Parathyroid adenoma (tissue), 2 donors: Measurements from ENCODE around the gene TMEM47.
A peak's percentile ranks its signal among the peaks of the same experiment; 100 is the strongest.

Source experiments
- H2AFZ ChIP-seq: fragments of 300-600 bp; sonication (generic); one replicate; pipeline ENCODE4 v1.7.0; 2017; ENCODE audit warnings: antibody characterized with exemption, mild to moderate bottlenecking
- H3K27ac ChIP-seq: fragments of 300-600 bp; sonication (generic); one replicate; pipeline ENCODE4 v1.7.0; 2017
- H3K27me3 ChIP-seq: fragments of 300-600 bp; sonication (generic); one replicate; pipeline ENCODE4 v1.7.0; 2017; ENCODE audit warnings: low read length; ENCODE audit not compliant: control insufficient read depth, insufficient read depth
- H3K36me3 ChIP-seq: fragments of 300-600 bp; sonication (generic); one replicate; pipeline ENCODE4 v1.7.0; 2017; ENCODE audit warnings: low read length; ENCODE audit not compliant: control insufficient read depth, insufficient read depth
- H3K4me1 ChIP-seq: fragments of 300-600 bp; sonication (generic); one replicate; pipeline ENCODE4 v1.7.0; 2017; ENCODE audit warnings: control low read depth
- H3K4me2 ChIP-seq: fragments of 300-600 bp; sonication (generic); one replicate; pipeline ENCODE4 v1.7.0; 2017; ENCODE audit warnings: low read length
- H3K4me3 ChIP-seq: fragments of 300-600 bp; sonication (generic); one replicate; pipeline ENCODE4 v1.7.0; 2017; ENCODE audit warnings: low read depth, low read length
- H3K79me2 ChIP-seq: fragments of 300-600 bp; sonication (generic); one replicate; pipeline ENCODE4 v1.7.0; 2017; ENCODE audit warnings: control low read depth
- H3K9ac ChIP-seq: fragments of 300-600 bp; sonication (generic); one replicate; pipeline ENCODE4 v1.7.0; 2017; ENCODE audit warnings: mild to moderate bottlenecking
- H3K9me3 ChIP-seq: fragments of 300-600 bp; sonication (generic); one replicate; pipeline ENCODE4 v1.7.0; 2017; ENCODE audit warnings: low read length; ENCODE audit not compliant: control insufficient read depth
- TF ChIP-seq, protein P1 (sequence below): fragments of 300-600 bp; sonication (generic); IDR thresholded peaks from one replicate; pipeline ENCODE4 v1.7.0; 2017; ENCODE audit warnings: antibody characterized with exemption, mild to moderate bottlenecking
- donor health status: primary hyperparathyroidism.

Gene TMEM47

GRCh38 chrX:34656842-34657725 is at the start of gene TMEM47:
TMEM47 (minus strand) TSS chrX:34657285; CDS start chrX:34657029, 256 bp downstream.
- TF ChIP-seq, protein P1, sequence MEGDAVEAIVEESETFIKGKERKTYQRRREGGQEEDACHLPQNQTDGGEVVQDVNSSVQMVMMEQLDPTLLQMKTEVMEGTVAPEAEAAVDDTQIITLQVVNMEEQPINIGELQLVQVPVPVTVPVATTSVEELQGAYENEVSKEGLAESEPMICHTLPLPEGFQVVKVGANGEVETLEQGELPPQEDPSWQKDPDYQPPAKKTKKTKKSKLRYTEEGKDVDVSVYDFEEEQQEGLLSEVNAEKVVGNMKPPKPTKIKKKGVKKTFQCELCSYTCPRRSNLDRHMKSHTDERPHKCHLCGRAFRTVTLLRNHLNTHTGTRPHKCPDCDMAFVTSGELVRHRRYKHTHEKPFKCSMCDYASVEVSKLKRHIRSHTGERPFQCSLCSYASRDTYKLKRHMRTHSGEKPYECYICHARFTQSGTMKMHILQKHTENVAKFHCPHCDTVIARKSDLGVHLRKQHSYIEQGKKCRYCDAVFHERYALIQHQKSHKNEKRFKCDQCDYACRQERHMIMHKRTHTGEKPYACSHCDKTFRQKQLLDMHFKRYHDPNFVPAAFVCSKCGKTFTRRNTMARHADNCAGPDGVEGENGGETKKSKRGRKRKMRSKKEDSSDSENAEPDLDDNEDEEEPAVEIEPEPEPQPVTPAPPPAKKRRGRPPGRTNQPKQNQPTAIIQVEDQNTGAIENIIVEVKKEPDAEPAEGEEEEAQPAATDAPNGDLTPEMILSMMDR: no peak
- H2AFZ ChIP-seq: peak within 1 kb of the TSS; percentile 83
- no peaks in the 10 kb centered on the region for H3K79me2 ChIP-seq
- peak within 1 kb of the TSS; percentile 57 for H3K4me3 ChIP-seq
- H3K9me3 ChIP-seq: no peaks in the 10 kb centered on the region
- H3K9ac ChIP-seq: no peak within 1 kb of the TSS
- peak within 1 kb of the TSS; percentile 24 for H3K27ac ChIP-seq
- H3K4me2 ChIP-seq: peak within 1 kb of the TSS; percentile 66
- H3K27me3 ChIP-seq: no peaks in the 10 kb centered on the region
- no peaks in the 10 kb centered on the region for H3K4me1 ChIP-seq
- H3K36me3 ChIP-seq: no peaks in the 10 kb centered on the region

DNA sequence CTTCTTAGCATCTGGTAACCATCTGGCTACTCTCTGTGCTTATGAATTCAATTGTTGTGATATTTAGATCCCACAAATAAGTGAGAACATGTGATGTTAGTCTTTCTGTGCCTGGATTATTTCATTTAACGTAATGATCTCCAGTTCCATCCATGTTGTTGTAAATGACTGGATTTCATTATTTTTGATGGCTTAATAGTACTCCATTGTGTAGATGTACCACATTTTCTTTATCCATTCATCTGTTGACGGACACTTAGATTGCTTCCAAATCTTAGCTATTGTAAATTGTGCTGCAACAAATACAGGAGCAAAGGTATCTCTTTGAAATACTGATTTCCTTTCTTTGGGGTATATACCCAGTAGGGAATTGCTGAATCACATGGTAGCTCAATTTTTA is 30.0 kb upstream of the TMEM47 start:
- Histone ChIP-seq H3K9me3 (no peaks in the 10 kb centered on the region), H3K4me2 (no peak overlapping the region), H2AFZ (no peak overlapping the region), H3K27ac (no peak overlapping the region), H3K9ac (no peak overlapping the region), H3K4me1 (no peaks in the 10 kb centered on the region), H3K36me3 (no peaks in the 10 kb centered on the region), H3K4me3 (no peak overlapping the region), H3K27me3 (no peaks in the 10 kb centered on the region), H3K79me2 (no peaks in the 10 kb centered on the region)
- TF ChIP-seq, protein P1: no peak

DNA sequence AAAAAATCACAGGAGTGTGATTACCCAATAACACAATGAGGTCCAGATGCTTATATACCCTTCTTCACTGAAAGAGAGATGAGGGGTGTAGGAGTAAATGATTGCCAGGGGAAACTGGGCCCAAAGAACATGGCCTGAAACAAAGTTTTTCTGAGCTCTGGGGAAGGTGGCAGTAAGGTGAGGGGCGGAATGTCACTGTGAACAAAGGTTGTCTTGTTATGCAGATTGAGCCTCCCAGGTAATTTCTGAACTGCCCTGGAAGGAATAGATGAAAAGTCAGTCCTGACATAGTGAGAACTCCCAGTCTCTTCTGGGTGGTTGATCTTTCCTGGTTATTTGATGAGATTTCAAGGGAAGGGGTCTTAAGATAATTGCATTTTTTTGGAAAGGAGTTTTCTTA is 2.5 kb upstream of the TMEM47 start:
- H3K27me3 ChIP-seq: no peaks in the 10 kb centered on the region
- TF ChIP-seq, protein P1: no peak
- H3K79me2 ChIP-seq: no peaks in the 10 kb centered on the region
- H3K4me2 ChIP-seq: no peak overlapping the region
- H3K36me3 ChIP-seq: no peaks in the 10 kb centered on the region
- no peak overlapping the region for H2AFZ ChIP-seq
- H3K9me3 ChIP-seq: no peaks in the 10 kb centered on the region
- no peak overlapping the region for H3K27ac ChIP-seq
- H3K9ac ChIP-seq: no peak overlapping the region
- H3K4me1 ChIP-seq: no peaks in the 10 kb centered on the region
- no peak overlapping the region for H3K4me3 ChIP-seq

GRCh38 chrX:34658326-34658725 is 1.2 kb upstream of the TMEM47 start:
- Histone ChIP-seq H3K4me1 (no peaks in the 10 kb centered on the region), H3K27ac (no peak overlapping the region), H3K36me3 (no peaks in the 10 kb centered on the region), H3K27me3 (no peaks in the 10 kb centered on the region), H3K4me2 (no peak overlapping the region), H3K4me3 (no peak overlapping the region), H3K9me3 (no peaks in the 10 kb centered on the region), H3K9ac (no peak overlapping the region), H3K79me2 (no peaks in the 10 kb centered on the region), H2AFZ (no peak overlapping the region)
- TF ChIP-seq, protein P1: no peak

DNA sequence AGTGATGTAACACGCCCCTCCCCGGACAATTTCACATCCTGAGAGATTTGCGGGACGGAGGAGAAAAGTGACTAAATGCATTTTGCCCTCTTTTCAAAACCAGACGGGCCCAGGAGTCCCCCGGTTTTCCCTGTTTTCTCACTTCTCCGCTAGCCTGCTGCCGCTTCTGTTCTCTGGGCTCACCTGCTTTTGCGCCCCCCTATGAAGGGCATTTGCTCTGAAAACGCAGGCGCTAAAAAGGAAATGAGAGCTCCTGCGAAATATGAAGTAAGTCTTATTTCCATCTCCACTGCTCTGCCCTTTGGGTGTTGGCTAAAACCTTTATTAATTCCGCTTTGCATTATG is 613 bp upstream of the TMEM47 start:
- H3K9ac ChIP-seq: no peak overlapping the region
- H3K27me3 ChIP-seq: no peaks in the 10 kb centered on the region
- H3K9me3 ChIP-seq: no peaks in the 10 kb centered on the region
- peak overlapping the region; percentile 57 for H3K4me2 ChIP-seq
- H3K79me2 ChIP-seq: no peaks in the 10 kb centered on the region
- no peak overlapping the region for H3K27ac ChIP-seq
- H3K4me1 ChIP-seq: no peaks in the 10 kb centered on the region
- peak overlapping the region; percentile 57 for H3K4me3 ChIP-seq
- no peaks in the 10 kb centered on the region for H3K36me3 ChIP-seq
- peak overlapping the region; percentile 83 for H2AFZ ChIP-seq
- TF ChIP-seq, protein P1: no peak
